Measurements from ENCODE around the gene MPP1.

MPP1 gene

DNA sequence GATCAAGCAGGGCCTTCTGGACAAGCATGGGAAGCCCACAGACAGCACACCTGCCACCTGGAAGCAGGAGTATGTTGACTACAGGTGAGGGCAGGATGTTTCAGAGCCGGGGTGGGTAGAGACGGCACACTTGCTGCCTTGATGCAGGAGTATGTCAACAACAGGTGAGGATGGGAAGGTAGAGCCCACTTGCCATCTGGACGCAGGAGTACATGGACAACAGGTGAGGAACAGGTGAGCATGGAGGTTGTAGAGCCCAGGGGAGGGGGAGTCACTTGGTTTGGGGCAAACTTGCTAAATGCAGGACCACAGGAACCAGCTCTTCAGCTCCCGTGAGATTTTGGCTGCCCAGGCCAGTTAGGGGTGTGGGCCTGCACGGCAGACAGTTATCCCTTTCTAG lies 30.7 kb downstream of the MPP1 start:
- DNase-seq = no peak

DNA sequence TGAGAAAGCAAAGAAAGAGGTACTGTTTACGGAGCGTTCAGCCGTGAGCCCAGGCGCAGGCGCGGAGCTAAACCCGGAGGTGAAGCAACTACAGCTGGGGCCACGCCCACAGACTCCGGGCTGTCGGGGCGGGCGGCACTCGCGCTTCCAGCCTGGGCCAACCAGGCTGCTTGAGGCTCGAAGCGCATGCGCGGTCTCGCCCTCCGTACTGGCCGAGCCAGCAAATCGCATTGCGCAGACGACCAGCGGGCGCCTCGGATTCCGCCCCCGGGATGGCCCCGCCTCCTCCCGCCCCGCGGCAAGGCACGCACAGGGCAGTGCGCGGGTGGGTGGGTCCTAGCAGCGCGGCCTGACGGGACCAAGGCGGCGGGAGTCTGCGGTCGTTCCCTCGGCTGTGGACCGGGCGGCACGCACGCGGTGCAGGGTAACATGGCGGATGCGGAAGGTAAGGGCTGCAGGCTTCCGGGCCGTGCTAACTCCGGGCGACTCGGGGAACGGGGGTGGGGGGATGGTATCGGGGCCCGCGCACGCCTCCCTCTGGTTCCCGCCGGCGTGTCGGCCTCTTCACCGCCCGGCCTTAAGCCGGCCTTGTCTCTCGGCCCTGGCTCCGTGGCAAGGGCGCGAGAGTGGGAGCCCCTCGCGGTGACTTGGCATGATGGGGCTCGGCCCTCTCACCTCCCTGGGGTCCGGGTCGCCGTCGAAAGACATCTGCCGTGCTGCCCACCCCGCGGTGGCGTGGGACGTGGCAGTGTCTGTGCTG lies 42.6 kb downstream of the MPP1 start, which contains the start of gene DKC1:
DKC1 (plus strand) TSS at position 328 of the 760 bp plus-strand sequence; CDS start at position 430, 102 bp downstream.
- peak; percentile 92 for DNase-seq

DNA sequence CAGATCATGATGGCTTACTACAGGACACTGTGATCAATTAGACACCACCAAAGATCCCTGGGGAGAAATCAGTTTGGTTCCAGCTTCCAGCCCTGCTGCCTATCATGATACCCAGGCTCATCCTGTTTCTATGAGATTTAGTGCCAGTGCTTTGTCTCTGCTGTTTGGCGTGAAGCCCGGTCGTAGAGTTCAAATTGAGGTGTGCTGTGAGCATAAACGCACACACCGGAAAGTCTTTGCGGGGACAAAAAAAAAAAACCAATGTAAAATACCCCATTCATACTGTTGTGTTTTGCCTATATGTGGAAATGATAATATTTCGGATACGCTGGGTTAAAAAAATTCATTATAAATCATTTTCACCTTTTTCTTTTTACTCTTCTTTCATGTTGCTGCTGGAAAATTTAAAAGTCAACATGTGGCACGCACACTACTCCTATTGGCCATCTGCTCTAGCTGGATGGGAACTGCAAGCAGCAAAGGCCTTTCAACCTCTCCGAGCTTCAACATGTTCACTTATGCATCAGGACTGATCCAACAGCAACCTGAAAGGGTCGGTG lies 43.2 kb downstream of the MPP1 start:
- DNase-seq = peak; percentile 11

DNA sequence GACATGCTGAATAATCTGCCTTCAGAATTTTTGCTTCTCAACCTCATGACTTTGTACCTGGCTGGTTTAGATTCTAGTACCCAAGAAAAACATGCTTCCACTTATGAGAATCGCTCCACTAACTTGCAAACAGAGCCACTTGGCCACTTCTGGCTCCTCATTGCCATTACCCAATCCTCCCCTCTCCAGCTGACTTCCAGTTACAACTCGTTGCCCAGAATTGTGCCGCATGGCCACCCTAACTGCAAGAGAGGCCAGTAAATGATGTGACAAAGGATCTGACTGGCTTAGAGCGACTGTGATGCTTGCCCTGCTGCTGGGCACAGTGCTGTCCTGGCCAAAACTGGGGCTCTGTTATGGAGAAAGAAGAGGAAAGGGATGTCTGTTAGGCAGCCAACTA lies 46.6 kb downstream of the MPP1 start:
- no peak for DNase-seq

DNA sequence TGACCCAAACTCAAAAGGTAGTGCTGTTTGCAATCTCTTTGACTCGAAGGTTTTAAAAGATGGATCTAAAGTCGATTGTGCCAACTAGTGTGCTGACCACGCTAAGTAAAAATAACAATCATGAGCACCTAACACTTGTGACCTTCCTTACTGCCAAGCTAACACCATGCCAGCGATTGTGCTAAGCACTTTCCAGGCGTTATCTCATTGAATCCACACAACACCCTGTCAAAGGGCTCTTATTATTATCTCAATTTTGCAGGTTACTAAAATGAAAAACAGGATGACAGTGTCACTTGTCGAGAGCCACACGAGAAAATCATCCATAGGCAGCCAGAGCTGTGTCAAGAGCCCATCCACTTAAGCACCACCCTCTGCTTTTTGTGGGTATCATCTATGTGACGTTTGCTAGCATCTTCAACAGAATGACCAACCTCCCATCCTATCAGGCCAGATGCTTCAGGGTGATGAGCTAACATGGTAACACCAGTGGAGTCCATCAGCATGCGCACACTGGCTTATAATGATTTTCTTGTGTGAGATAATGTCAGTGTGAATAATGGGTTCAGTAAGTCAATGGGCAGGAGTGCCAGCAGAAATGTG lies 53.5 kb downstream of the MPP1 start:
- DNase-seq = no peak

DNA sequence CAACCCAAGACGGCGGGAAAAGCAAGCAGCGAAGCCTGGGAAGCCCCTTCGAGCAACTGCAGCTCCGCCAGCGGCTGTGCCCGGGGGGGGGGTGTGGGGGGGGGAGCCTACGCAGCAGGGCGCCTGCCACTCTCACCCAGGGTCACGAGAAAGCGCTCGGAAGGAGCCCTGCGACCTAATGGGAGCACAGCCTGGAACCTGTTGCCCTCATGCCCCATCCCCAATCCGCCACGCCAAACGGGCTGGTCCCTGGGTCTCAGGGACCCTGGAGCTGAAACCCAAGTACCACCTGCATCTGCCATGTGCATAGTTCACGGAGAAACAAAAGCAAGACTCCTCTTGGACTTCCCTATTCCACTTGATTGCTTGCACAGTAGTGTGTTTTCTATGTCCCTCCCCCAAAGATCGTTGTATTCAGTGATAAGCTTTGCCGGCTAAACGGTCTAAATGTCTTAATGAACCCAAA lies 54.0 kb downstream of the MPP1 start:
- DNase-seq = no peak

DNA sequence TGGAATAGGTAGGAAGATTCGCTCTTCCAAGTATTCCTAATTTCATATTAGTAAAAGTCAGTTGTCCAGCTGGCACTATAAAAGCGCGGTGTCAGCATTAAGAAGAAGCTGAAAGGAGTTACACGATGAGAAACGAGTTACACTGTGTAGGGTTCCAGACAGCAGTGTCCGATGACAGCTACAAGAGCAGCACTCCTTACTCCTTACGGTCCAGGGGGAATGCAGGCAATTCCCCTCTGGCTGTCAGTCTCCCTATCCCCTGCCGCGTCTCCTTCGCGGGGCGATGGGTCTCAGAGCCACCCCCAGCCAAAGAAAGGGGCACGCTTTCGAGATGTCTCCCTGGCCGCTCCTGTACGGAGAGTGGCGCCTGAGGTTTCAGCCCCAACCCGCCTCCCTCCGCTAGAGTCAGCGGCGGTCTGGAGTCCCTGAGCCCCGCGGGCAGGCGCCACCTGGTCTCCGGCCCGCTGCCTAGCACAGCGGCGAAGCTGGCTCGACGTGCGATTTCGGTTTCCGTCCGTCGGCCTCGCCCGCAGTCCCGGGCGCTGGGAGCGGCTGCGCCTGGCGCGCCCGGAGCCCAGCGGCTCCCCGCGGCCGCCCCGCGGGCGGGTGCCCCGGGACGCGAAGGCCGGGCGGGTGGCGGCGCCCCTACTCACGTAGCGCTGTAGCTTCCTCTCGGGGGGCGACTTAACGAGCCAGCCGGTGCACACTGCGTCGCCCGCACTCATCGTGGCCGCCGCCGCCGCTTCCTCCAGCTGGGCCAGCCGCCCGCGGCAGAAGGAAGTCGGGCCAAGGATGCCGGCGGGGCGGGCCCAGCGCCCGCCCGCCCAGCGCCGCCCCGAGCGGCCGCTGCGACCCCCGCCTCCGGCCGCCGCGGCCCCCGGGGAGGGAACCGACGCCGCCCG lies 54.7 kb downstream of the MPP1 start, which contains the start of gene GAB3:
GAB3 (minus strand) TSS at position 777 of the 902 bp plus-strand sequence; CDS start at position 725, 52 bp downstream.
- no peak for DNase-seq

DNA sequence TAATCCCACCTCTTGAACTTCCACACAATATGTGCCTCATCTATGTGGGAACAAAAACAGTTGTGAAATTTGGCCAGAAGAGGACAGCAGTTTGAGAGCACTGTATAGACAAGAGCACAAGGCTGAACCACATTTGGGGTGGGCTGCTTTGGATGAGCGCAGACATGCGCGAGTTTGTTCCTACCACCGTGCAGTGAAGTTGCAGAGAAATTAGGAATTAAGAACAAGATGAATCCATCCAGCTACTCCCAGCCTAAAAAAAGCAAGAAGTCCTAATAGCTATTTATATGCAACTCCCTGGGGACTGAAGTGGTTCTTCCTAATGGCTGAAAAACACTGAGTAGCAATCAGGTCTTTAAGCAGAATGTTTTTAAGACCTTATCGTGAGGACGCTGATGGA lies 55.4 kb downstream of the MPP1 start:
- no peak for DNase-seq

DNA sequence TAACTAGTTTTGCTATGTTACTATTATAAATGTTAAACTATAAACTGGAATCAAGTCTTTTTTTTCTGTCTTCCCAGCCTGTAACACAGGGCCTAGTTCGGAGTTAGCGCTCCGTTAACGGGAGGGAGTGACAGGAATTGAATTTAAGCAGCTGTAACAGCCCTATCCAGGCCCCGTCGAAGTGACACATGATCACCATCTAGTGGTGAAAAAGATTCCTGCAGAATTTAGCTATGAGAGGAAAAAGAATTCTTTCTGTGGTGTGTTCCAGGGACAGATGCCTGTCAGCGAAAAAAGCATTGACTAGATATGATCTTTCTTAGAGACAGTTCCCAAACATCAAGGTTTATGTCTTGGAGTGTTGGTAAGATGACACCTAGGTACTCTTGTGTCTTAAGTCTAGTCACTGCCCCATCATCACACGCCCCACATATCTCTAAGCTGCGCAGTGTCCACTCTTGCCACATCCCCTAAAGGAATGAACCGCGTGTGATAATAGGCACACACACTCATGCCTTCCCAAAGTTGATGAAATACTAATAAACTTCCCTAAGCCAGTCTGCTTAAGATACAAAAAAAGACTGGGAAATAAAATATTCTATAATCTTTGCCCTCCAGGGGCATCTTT lies 56.5 kb downstream of the MPP1 start:
- DNase-seq = peak; percentile 47

DNA sequence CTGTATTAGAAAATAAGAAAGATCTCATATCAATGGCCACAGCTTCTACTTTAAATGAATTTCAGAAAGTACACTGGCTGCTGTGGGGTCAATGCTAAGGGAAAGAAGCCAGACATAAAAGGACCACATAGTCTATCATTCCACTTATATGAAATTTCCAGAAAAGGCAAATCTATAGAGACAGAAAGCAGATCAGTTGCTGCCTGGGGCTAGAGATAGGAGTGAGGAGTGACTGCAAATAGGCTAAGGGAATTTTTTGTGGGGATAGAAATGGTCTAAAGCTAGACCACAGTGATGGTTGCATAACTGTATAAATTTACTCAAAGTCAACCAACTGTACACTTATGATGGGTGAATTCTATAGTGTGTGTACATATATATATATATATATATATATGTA lies 62.7 kb downstream of the MPP1 start:
- no peak for DNase-seq

DNA sequence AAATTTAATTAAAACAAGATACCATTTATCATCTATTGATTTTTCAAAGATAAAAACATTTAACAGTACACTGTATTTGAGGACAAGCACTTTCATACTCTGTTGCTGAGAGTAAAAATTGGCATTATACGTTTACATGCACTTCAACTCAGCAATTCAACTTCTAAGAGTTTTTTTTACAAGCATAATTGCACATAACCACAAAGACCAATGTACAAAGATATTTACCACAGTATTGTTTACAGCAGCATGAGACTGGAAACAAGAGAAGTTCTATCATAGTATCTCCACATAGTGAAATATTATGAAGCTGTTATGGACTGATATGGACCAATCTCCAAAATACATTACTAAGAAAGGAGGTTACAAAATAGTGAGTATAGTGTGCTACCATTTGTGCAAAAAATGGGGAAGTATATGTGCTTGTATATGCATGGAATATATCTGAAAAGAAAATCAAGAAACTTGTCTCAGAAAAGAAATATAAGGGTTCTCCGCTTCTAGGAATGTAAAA lies 65.3 kb downstream of the MPP1 start:
- no peak for DNase-seq

DNA sequence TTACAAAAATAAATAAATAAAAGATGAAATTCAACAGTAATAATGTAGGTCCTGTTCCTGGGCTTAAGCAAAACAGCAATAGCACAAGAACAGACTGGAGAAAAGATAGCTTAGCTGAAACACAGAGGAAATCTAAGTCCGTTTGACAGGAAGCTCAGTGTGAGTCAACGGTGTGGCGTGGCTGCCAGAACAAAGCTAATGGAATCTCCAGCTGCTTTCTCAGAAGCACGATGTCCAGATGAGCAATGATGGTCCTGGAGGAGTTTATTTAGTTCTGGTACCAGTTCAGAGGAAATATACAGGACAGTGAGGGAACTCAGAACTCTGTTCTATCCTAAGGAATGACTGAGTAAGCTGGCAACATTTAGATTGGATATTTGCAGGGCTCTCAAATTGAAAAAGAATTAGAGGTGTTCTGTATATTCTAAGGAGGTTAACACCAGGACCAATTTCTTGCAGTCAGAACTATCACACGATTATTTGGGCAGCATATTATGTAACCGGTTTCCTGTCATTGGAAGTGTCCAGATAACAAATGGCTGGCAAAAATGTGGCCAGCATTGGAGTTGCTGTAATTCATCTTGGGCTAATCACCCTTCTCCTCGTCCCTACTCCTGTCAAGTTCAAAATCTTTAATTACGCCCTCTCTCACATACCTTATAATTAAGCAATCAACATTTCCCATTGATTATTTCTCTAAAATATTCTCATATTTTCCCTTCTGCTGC lies 67.1 kb downstream of the MPP1 start:
- DNase-seq = peak; percentile 65

DNA sequence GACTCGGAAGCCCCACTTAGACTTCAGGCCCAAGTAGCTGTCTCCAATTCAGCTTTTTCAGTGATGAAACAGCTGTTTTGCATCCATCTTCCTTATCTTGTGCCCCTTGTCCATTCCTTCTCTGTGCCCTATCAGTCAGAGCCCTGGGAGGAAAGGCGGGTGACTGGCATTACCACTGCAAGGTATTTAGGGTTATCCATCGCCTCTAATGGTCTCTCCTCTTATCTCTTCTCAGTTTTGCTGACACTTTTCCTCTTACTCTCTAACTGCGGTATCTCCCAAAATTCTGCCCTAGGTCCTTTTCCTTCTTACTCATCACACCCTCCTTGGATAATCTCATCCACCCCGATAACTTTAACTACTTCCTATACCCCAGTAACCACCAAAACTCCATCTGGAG lies 68.1 kb downstream of the MPP1 start:
- no peak for DNase-seq

DNA sequence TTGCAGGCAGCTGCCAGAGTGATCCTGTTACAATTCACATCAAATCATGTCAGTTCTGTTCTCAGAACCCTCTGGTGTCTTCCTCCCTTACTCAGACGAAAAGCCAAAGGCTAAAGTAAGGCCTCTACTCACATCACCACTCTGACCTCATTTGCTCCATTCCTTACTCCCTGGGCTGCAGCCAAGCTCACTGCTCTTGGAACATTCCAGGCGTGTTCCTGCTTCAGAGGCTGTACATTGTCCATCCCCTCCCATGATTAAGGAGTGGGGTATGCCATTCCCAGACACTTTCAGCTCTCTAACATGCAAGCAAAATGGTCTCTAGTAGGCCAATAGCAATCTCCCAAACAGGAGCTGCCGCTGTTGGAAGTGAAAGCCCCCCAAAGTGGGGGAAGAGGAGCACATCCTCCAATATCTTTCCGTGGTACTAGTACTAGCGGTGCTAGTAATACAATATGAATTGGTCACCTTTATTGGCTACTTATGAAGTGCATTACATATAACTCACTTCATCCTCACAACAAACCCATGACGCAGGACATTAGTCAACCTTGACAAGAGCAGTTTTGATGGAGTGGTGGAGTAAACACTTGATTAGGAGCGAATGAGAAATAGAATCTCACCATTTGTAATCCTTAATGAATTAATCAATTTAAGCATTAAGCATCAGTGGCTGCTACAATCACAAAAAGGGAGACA lies 69.4 kb downstream of the MPP1 start:
- peak; percentile 87 for DNase-seq

DNA sequence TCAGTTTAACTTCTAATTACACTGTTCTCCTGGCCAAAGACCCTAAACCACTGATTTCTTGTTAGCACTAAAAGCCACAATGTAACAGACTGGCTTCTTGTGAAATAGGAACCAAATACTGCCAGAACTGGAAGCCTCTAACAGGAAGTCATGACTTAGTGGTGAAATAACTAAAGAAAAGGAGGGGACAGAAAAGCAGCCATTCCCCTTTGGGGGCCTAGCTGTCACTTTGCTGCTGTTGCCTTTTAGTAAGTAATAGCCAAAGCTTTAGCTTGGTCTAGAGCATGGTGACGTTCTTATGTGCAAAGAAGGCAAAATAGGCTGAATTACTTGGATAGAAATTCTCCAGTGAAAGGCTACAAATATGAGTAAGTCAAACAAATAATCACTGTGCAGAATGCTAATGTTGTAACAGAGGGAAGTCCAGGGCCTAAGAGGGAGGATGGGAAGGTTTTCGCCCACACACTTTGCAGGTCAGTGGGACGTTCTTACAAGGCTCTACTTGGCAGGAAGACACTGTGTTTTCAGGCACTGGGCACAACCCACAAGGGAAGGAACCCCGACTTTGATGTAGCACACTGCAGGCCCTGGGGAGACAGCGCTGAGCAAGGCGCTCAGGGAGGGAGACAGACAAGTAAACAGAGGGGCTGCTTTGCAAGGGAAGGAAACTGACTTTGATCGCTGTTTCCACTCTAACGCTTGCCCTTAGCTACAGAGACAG lies 71.1 kb downstream of the MPP1 start:
- no peak for DNase-seq

DNA sequence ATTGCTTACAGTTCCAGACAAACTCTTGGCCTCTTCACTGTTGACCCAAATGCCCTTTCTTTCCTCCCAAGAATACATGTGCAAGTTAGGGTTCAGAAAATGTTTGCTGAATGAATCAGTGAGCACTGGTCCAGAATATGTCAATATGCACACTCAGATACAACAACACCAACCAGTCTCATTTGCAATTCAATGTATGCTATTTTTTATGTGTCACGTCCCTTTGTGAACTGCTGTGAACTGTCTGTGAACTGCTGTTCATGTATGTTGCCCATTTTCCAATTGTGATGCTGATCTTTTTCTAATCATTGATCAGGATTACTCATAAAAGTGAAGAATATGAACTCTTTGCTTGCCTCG lies 72.2 kb downstream of the MPP1 start:
- DNase-seq = no peak

DNA sequence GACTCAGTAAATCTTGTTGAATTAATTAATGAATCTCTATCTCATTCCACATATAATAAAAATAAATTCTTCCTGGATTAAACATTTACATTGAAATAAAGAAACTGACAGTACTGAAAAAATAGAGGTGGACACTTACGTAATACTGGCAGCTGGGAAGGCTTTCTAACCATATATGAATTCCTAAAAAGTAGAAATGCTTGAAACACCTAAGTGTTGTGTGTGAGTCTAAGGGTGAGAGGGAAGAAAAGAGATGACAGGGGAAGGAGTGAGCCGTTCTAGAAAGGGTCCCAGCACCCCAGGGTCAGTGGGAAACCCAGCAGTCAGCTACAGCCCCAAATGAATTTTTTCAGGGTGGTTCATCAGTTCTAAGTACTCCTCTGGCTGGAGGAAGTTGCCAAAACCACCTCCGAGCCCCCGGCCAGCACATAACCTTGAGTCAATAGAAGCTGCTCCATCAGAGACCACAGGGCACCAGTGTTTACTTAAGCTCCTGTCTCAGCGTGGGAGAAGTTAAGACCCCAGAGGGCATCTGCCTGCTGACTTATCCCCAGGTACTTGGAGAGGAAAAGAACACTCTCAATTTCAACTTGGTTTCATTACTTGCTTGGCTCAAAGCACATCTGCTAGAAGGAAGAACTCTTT lies 72.7 kb downstream of the MPP1 start:
- no peak for DNase-seq

DNA sequence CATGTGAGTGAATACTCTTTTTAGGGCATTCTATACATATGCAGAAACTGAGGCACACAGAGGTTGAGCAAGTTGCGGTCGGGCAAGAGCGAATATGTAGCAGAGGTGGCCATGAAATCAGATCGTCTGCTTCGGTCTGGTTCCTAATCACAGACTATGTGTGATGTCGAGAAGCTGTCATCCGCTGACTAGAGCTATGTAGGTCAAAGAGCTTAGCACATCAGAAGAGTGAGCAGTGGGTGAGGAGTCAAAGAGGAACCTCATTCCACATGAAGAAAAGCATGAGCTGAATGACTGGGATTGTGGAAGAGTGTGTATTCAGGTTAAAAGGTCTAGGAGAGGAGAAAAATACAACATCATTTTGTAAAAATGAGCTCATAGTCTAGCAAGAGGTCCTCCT lies 73.4 kb downstream of the MPP1 start:
- no peak for DNase-seq

DNA sequence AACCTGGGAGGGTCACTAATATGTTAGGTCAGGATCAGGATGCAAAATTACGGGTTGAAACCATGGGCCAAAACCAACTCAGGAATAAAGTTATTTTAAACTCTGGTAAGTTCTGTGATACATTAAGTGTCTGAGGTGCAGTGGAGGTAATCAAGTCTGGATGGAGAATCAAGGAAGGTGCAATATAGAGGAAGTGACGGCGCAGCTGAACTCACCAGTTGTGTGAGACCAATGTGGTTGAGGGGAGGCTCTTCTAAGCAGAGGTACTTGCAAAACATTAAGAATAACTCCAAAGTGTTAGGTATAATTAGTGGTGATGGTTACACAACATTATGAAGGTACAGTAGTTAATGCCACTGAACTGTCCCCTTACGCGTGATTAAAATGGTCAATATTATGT lies 74.1 kb downstream of the MPP1 start:
- DNase-seq = no peak

Data from fibroblast of skin of right quadriceps (primary cell).